Activated gamma-delta T cell (primary cell): ENCODE results near the gene SMIM44.
A peak's percentile ranks its signal among the peaks of the same experiment; 100 is the strongest.

Experiments
- DNase-seq: peaks from one replicate; lab custom pipeline; 2025; lab: John Stamatoyannopoulos, UW

SMIM44 gene

DNA sequence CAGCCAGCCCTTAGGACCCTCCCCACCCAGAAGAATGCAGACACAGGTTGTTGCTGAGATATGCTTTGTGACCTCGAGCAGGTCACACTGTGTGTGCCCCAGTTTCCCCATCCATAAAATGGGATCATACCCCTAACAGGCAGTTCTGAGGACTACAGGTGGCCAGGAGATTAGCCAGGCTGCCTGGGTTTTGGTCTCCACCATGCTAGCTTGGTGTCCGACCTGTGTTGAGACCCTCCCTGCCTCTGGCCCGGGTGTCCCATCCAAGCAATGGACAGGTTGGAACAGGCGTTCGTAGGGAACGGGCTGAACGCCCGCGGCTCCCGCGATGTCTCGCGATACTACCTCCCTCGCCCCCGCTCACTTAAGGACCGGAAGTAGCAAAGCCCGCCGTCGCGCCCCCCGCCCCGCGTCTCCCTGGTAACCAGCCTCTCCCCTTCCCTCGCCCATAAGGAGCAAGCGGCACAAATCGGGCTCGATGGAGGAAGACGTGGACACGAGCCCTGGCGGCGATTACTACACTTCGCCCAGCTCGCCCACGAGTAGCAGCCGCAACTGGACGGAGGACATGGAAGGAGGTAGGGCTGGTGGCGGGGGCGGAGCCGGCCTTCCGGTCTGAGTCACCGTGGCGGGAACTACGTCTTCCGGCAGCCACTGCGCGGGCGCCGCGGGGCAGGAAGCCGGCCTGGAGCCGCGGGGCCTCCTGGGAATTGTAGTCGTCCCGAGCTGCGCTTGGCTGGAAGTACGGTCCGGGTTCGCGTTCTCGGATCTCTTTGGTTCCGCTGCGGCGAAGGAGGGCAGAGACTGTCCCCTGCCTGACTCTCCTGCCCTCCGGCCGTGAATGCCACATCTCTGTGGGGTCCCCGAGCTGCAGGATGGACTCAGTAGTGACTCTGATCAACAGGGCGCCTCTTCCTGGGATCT lies 48.3 kb downstream of the SMIM44 start:
- peak; percentile 88 for DNase-seq

DNA sequence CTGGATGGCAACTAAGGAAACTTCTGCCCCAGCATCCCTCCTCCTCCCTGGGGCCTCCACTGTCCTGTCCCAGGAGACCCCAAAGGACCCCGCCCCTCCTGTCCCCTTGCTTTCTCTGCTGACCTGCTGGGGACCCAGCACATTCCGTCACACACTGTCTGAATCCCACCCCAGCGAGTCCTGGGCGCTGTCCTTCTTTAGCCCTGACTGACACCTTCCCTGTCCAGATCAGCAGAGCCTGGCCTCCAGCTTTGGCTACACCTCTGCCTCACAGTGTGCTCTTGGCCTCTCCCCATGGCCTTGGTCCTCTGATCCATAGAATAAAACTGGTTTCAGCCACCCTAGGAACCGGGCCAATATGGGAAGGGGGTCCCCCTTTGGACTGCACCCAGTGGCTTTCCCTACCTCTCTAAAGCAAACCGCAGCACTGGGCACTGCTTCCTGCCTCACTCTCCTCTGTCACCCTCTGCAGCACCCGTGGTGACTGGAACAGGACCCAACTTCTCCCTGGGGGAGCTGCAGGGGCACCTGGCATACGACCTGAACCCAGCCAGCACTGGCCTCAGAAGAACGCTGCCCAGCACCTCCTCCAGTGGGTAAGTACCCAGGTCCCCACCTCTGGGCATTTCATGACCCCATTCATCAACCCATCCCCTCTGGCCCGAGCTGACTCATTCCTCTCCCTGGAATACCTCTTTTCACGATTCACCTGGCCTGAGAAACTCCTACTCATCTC lies 49.3 kb downstream of the SMIM44 start:
- DNase-seq: no peak

GRCh38 chr19:3433313-3433712 lies 49.9 kb downstream of the SMIM44 start:
- no peak for DNase-seq
